A549 (cell line): ENCODE results near the gene DHX58. TPM values are rescaled to one million over a fixed set of nuclear protein-coding genes. Genes with fewer than 3 reads are reported as not detected.

Experiments used
- ATAC-seq, 2 experiments: fragments of 200-7000 bp in 1 of 2; fragments of >200 bp in 1 of 2; cut with Nextera tagmentation in 1 of 2; cut with Tn5 transposase in 1 of 2; 3 replicates each; pipeline versions ENCODE4 v1.8.0 to v1.9.1; 2018 to 2020; ENCODE audit warnings: mild to moderate bottlenecking in 1 of 2, moderate library complexity in 1 of 2
- CTCF ChIA-PET: fragments of 300-600 bp; sonication (Branson Sonifier 250); formaldehyde crosslinking; extraction: SDS; loops from one replicate; lab custom pipeline; 2021; ENCODE audit warnings: antibody characterized with exemption, inconsistent platforms; lab: Yijun Ruan, JAX
- POLR2A ChIA-PET: fragments of 350-600 bp; formaldehyde crosslinking; extraction: SDS; loops from one replicate; lab custom pipeline; 2021; ENCODE audit warnings: antibody characterized with exemption, inconsistent platforms; lab: Yijun Ruan, JAX
- DNase-seq, 2 experiments: peaks; one replicate each; pipeline versions ENCODE4 v3.0.0 to v3.0.0-alpha.2; 2011 to 2016; ENCODE audit warnings: low read depth in 1 of 2, low spot score in 1 of 2
- FAIRE-seq: peaks from 2 replicates; lab custom pipeline; 2011; peaks lifted over from hg19 to GRCh38; lab: Jason Lieb, UNC
- H3K27ac ChIP-seq, 2 experiments: fragments of >200 bp; sonication (Bioruptor Twin); formaldehyde crosslinking; 3 replicates each; pipeline ENCODE4 v1.5.1; 2016 to 2017
- H3K4me1 ChIP-seq: fragments of >200 bp; sonication (Bioruptor Twin); formaldehyde crosslinking; 3 replicates; pipeline ENCODE4 v1.6.1; 2016
- H3K4me2 ChIP-seq: fragments of >200 bp; sonication (Bioruptor Twin); formaldehyde crosslinking; 3 replicates; pipeline ENCODE4 v1.6.1; 2016
- H3K4me3 ChIP-seq: fragments of >200 bp; sonication (Bioruptor Twin); formaldehyde crosslinking; 3 replicates; pipeline ENCODE4 v1.5.1; 2016
- H3K9me3 ChIP-seq: fragments of >200 bp; sonication (Bioruptor Twin); formaldehyde crosslinking; 3 replicates; pipeline ENCODE4 v1.6.1; 2016
- ATOH8 ChIP-seq: fragments of 250-450 bp; sonication (Bioruptor Pico); IDR thresholded peaks from 2 replicates; pipeline ENCODE4 v1.5.0; 2020; ENCODE audit warnings: low read depth, mild to moderate bottlenecking, moderate library complexity
- CBX2 ChIP-seq: fragments of 200-600 bp; sonication (generic); IDR thresholded peaks from 2 replicates; pipeline ENCODE4 v1.6.1; 2016; ENCODE audit warnings: low read depth, mild to moderate bottlenecking, borderline replicate concordance
- CBX8 ChIP-seq: fragments of 200-600 bp; sonication (generic); IDR thresholded peaks from 2 replicates; pipeline ENCODE4 v1.6.1; 2016
- CEBPB ChIP-seq, 2 experiments: fragments of >200 bp in 1 of 2; sonication (Bioruptor Twin) in 1 of 2; formaldehyde crosslinking in 1 of 2; IDR thresholded peaks; 2 replicates each; pipeline ENCODE4 v1.6.1; 2012 to 2016
- EHF ChIP-seq: fragments of 250-450 bp; sonication (Bioruptor Pico); IDR thresholded peaks from 2 replicates; pipeline ENCODE4 v1.5.0; 2020; ENCODE audit warnings: mild to moderate bottlenecking
- EP300 ChIP-seq, 2 experiments: fragments of >200 bp; sonication (Bioruptor Twin); formaldehyde crosslinking; IDR thresholded peaks; 2 replicates in 1 of 2; 3 replicates in 1 of 2; pipeline ENCODE4 v1.6.1; 2016 to 2017
- FOSB ChIP-seq: fragments of 250-450 bp; sonication (Bioruptor Pico); IDR thresholded peaks from 2 replicates; pipeline ENCODE4 v1.5.0; 2020; ENCODE audit warnings: mild to moderate bottlenecking, moderate library complexity
- GATA3 ChIP-seq: IDR thresholded peaks from 2 replicates; pipeline ENCODE4 v1.6.1; 2012; ENCODE audit warnings: borderline replicate concordance
- HOXA7 ChIP-seq: fragments of 250-450 bp; sonication (Bioruptor Pico); IDR thresholded peaks from 2 replicates; pipeline ENCODE4 v1.5.0; 2020; ENCODE audit warnings: mild to moderate bottlenecking, moderate library complexity
- JUN ChIP-seq, 2 experiments: fragments of >200 bp; sonication (Bioruptor Twin); formaldehyde crosslinking; IDR thresholded peaks; 2 replicates in 1 of 2; 3 replicates in 1 of 2; pipeline ENCODE4 v1.6.1; 2016 to 2017
- KDM1A ChIP-seq: fragments of 200-600 bp; sonication (generic); IDR thresholded peaks from 2 replicates; pipeline ENCODE4 v1.6.1; 2016; ENCODE audit warnings: low read depth, mild to moderate bottlenecking
- KDM5A ChIP-seq: fragments of 200-600 bp; sonication (generic); IDR thresholded peaks from 2 replicates; pipeline ENCODE4 v1.6.1; 2016; ENCODE audit warnings: antibody characterized with exemption, mild to moderate bottlenecking
- MYC ChIP-seq: IDR thresholded peaks from 2 replicates; pipeline ENCODE4 v1.6.1; 2012; ENCODE audit warnings: mild to moderate bottlenecking, inconsistent platforms, low read length, improper control_type of control experiment, borderline replicate concordance
- NPAS2 ChIP-seq: fragments of 250-450 bp; sonication (Bioruptor Pico); IDR thresholded peaks from 2 replicates; pipeline ENCODE4 v1.8.0; 2022; ENCODE audit warnings: mild to moderate bottlenecking, moderate library complexity, borderline replicate concordance
- PHF8 ChIP-seq: fragments of 200-600 bp; sonication (generic); IDR thresholded peaks from 2 replicates; pipeline ENCODE4 v1.6.1; 2016; ENCODE audit warnings: low read depth, mild to moderate bottlenecking, antibody characterized with exemption, moderate library complexity, borderline replicate concordance
- POLR2A ChIP-seq: IDR thresholded peaks from 2 replicates; pipeline ENCODE4 v1.6.1; 2012; ENCODE audit warnings: mild to moderate bottlenecking, low read length
- RFX5 ChIP-seq: fragments of 450-650 bp; IDR thresholded peaks from 2 replicates; pipeline ENCODE4 v1.7.1; 2014; ENCODE audit warnings: antibody characterized with exemption, mild to moderate bottlenecking, moderate library complexity
- SMC3 ChIP-seq: fragments of >200 bp; sonication (Bioruptor Twin); formaldehyde crosslinking; IDR thresholded peaks from 3 replicates; pipeline ENCODE4 v1.6.1; 2018; ENCODE audit warnings: inconsistent platforms
- TP53 ChIP-seq: fragments of 250-450 bp; sonication (Bioruptor Pico); IDR thresholded peaks from 2 replicates; pipeline ENCODE4 v1.5.0; 2021; ENCODE audit warnings: mild to moderate bottlenecking, moderate library complexity
- ZFP36 ChIP-seq: fragments of 450-650 bp; IDR thresholded peaks from 2 replicates; pipeline ENCODE4 v1.6.1; 2014; ENCODE audit warnings: borderline replicate concordance; ENCODE audit not compliant: partially characterized antibody
- ZSCAN20 ChIP-seq: fragments of 250-450 bp; sonication (Bioruptor Pico); IDR thresholded peaks from 2 replicates; pipeline ENCODE4 v1.8.0; 2022; ENCODE audit warnings: mild to moderate bottlenecking, moderate library complexity
- WGBS: methylation state at CpG from one replicate; pipeline ENCODE4 v1.1.6; 2017; ENCODE audit errors: missing lambda C conversion rate; 5-methylcytosine and 5-hydroxymethylcytosine counted together
- polyA plus RNA-seq, 4 experiments: library from polyadenylated mRNA; depleted of rRNA in 3 of 4; stranded (reverse); fragments of >200 nt; fragmentation: RNase III in 1 of 4; extraction: RNeasy Plus Mini Kit Qiagen cat#74134 plus additional on column Dnase treatment in 1 of 4; gene quantifications; 2 replicates in 3 of 4; 3 replicates in 1 of 4; pipeline ENCODE4 v1.2.3, GENCODE V29; 2011 to 2017
- TF ChIP-seq, protein P1 (sequence below): fragments of >200 bp; sonication (Bioruptor Twin); formaldehyde crosslinking; IDR thresholded peaks from 2 replicates; pipeline ENCODE4 v1.6.1; 2016
- TF ChIP-seq, protein P2 (sequence below): IDR thresholded peaks from 2 replicates; pipeline ENCODE4 v1.6.1; 2012
- TF ChIP-seq, protein P3 (sequence below): fragments of 450-650 bp; IDR thresholded peaks from 2 replicates; pipeline ENCODE4 v1.6.1; 2014; ENCODE audit warnings: antibody characterized with exemption
- TF ChIP-seq, protein P4 (sequence below): IDR thresholded peaks from 2 replicates; pipeline ENCODE4 v1.6.1; 2012
- TF ChIP-seq, protein P5 (sequence below): fragments of 250-450 bp; sonication (Bioruptor Pico); IDR thresholded peaks from 2 replicates; pipeline ENCODE4 v1.5.0; 2021; ENCODE audit warnings: mild to moderate bottlenecking, moderate library complexity, borderline replicate concordance

DHX58 gene
- polyA plus RNA-seq, 2 of the 4 experiments (the other 2 are of a cell fraction): 0.37 to 0.59 TPM

DNA sequence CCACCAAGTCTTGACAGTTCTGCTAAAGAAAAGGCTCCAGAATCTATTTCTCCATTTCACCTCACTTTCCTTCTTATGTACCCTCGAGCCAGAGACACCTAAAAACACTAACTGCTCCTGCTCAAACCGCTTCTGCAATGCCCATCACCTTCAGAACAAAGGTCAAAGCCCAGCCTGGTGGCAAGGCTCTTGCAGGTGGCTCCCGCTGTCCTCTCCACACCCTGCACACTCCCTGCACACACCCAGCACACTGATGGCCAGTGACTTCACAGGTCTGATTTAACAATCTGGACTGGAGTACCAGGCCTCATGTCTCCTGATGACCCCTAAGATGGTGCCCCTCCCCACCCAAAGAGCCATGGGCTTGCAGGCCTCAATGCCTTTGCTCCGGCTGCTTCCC lies 52.3 kb downstream of the DHX58 start:
- ChIA-PET POLR2A (no interaction called here), CTCF (interaction anchor here (0.9 to 16.9 kb wide), 6 partner anchors 8 to 97 kb away, joined by 3 to 454 read pairs (median 6); partner anchors contain the start of genes DHX58, KAT2A and ZNF385C)
- TF ChIP-seq, protein P1, sequence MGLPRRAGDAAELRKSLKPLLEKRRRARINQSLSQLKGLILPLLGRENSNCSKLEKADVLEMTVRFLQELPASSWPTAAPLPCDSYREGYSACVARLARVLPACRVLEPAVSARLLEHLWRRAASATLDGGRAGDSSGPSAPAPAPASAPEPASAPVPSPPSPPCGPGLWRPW: no peak
- no peak for TF ChIP-seq CEBPB (IDR thresholded peaks at IDR 0.05)
- TF ChIP-seq RFX5: no peak
- TF ChIP-seq, protein P2, sequence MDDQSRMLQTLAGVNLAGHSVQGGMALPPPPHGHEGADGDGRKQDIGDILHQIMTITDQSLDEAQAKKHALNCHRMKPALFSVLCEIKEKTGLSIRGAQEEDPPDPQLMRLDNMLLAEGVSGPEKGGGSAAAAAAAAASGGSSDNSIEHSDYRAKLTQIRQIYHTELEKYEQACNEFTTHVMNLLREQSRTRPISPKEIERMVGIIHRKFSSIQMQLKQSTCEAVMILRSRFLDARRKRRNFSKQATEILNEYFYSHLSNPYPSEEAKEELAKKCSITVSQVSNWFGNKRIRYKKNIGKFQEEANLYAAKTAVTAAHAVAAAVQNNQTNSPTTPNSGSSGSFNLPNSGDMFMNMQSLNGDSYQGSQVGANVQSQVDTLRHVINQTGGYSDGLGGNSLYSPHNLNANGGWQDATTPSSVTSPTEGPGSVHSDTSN: no peak
- TF ChIP-seq, protein P3, sequence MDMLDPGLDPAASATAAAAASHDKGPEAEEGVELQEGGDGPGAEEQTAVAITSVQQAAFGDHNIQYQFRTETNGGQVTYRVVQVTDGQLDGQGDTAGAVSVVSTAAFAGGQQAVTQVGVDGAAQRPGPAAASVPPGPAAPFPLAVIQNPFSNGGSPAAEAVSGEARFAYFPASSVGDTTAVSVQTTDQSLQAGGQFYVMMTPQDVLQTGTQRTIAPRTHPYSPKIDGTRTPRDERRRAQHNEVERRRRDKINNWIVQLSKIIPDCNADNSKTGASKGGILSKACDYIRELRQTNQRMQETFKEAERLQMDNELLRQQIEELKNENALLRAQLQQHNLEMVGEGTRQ: no peak
- TF ChIP-seq CBX2: no peak
- TF ChIP-seq, protein P4, sequence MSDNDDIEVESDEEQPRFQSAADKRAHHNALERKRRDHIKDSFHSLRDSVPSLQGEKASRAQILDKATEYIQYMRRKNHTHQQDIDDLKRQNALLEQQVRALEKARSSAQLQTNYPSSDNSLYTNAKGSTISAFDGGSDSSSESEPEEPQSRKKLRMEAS: no peak
- no peak for TF ChIP-seq ZSCAN20 (CRISPR knock-in tag)
- TF ChIP-seq TP53 (CRISPR knock-in tag): no peak
- no peak for TF ChIP-seq KDM5A
- TF ChIP-seq EHF (CRISPR knock-in tag): no peak
- TF ChIP-seq CBX8: no peak
- ATAC-seq (no peak), FAIRE-seq (no peak), DNase-seq (no peak)
- H3K9me3 ChIP-seq: no peaks in the 10 kb centered on the region
- no peak overlapping the region for H3K27ac ChIP-seq
- 62% methylated on average over 4 of the region's 4 CpGs for WGBS
- H3K4me2 ChIP-seq: no peak overlapping the region
- H3K4me1 ChIP-seq: no peaks in the 10 kb centered on the region
- H3K4me3 ChIP-seq: no peak overlapping the region

GRCh38 chr17:42059815-42060214 lies 52.7 kb downstream of the DHX58 start:
- 60% methylated on average over 4 of the region's 4 CpGs for WGBS
- CTCF ChIA-PET: interaction anchor here (0.5 to 16.9 kb wide), 8 partner anchors 8 to 348 kb away, joined by 3 to 454 read pairs (median 6); partner anchors contain the start of genes DHX58, KAT2A, NKIRAS2 and ZNF385C
- DNase-seq: no peak
- no peaks in the 10 kb centered on the region for H3K4me1 ChIP-seq
- H3K4me3 ChIP-seq: no peak overlapping the region
- POLR2A ChIA-PET: no interaction called here
- ATAC-seq: no peak
- no peak for TF ChIP-seq HOXA7 (CRISPR knock-in tag)
- no peak for TF ChIP-seq PHF8
- TF ChIP-seq NPAS2: no peak
- TF ChIP-seq, protein P5, sequence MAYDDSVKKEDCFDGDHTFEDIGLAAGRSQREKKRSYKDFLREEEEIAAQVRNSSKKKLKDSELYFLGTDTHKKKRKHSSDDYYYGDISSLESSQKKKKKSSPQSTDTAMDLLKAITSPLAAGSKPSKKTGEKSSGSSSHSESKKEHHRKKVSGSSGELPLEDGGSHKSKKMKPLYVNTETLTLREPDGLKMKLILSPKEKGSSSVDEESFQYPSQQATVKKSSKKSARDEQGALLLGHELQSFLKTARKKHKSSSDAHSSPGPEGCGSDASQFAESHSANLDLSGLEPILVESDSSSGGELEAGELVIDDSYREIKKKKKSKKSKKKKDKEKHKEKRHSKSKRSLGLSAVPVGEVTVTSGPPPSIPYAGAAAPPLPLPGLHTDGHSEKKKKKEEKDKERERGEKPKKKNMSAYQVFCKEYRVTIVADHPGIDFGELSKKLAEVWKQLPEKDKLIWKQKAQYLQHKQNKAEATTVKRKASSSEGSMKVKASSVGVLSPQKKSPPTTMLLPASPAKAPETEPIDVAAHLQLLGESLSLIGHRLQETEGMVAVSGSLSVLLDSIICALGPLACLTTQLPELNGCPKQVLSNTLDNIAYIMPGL (CRISPR knock-in tag): no peak
- TF ChIP-seq ZSCAN20 (CRISPR knock-in tag): no peak
- no peak for TF ChIP-seq TP53 (CRISPR knock-in tag)
- no peak for TF ChIP-seq CBX2
- no peak for TF ChIP-seq ATOH8 (CRISPR knock-in tag)
- TF ChIP-seq FOSB (CRISPR knock-in tag): no peak
- no peak for TF ChIP-seq GATA3
- TF ChIP-seq ZFP36: no peak
- TF ChIP-seq, protein P1: no peak
- no peak for TF ChIP-seq JUN (IDR thresholded peaks at IDR 0.05)
- TF ChIP-seq EHF (CRISPR knock-in tag): no peak
- no peak for TF ChIP-seq MYC
- no peak for TF ChIP-seq EP300 (IDR thresholded peaks at IDR 0.05)
- no peak for TF ChIP-seq POLR2A
- no peak for TF ChIP-seq SMC3
- TF ChIP-seq KDM1A: no peak
- H3K4me2 ChIP-seq: no peak overlapping the region
- no peak overlapping the region for H3K27ac ChIP-seq
- no peaks in the 10 kb centered on the region for H3K9me3 ChIP-seq
- no peak for FAIRE-seq
